Colonic mucosa (tissue), 4 donors: ENCODE measurements around the gene IFITM1. TPM values are rescaled to one million over a fixed set of nuclear protein-coding genes. Genes with fewer than 3 reads are reported as not detected.
A peak's percentile ranks its signal among the peaks of the same experiment; 100 is the strongest.

Source experiments
- DNase-seq: peaks from one replicate; pipeline ENCODE4 v3.0.0-alpha.2; 2020
- H3K27ac ChIP-seq: fragments of 200-600 bp; one replicate; pipeline ENCODE4 v1.8.0; 2021
- H3K27me3 ChIP-seq: fragments of 200-600 bp; one replicate; pipeline ENCODE4 v1.8.0; 2021
- H3K36me3 ChIP-seq: fragments of 200-600 bp; one replicate; pipeline ENCODE4 v1.8.0; 2021
- H3K4me1 ChIP-seq: fragments of 200-600 bp; one replicate; pipeline ENCODE4 v1.8.0; 2021; ENCODE audit warnings: mild to moderate bottlenecking
- H3K4me3 ChIP-seq: fragments of 200-600 bp; one replicate; pipeline ENCODE4 v1.8.0; 2021
- H3K9ac ChIP-seq, 2 donors: one replicate each; pipeline ENCODE4 v1.7.0; 2013; ENCODE audit warnings: control low read depth in 2 of 2, low read depth in 2 of 2, low read length in 2 of 2
- H3K9me3 ChIP-seq: fragments of 200-600 bp; one replicate; pipeline ENCODE4 v1.8.0; 2021
- intact Hi-C: fragments of 100-400 bp; cut with DNase I; formaldehyde crosslinking; loops from one replicate; pipeline ENCODE4 v1.14.1; 2022
- total RNA-seq, 2 donors: library from RNA; stranded (reverse); fragmentation: NEBNext Ultra II Directional in 1 of 2; extraction: Animal tissue kit (Norgen Biotek cat#: 25700) in 1 of 2; gene quantifications; one replicate each; pipeline ENCODE4 v1.2.1, GENCODE V29; 2021
- TF ChIP-seq, protein P1 (sequence below): fragments of 200-600 bp; IDR thresholded peaks from one replicate; pipeline ENCODE4 v1.8.0; 2022; ENCODE audit warnings: antibody characterized with exemption, mild to moderate bottlenecking
- donor health status: healthy.
- donor health status: DM: no; HTN: no; CAD: no.
- donor health status: DM: no; HTN: no; CAD: no.

The IFITM1 gene
- total RNA-seq, 2 donors from 2014 or later: 63.3 to 101 TPM

DNA sequence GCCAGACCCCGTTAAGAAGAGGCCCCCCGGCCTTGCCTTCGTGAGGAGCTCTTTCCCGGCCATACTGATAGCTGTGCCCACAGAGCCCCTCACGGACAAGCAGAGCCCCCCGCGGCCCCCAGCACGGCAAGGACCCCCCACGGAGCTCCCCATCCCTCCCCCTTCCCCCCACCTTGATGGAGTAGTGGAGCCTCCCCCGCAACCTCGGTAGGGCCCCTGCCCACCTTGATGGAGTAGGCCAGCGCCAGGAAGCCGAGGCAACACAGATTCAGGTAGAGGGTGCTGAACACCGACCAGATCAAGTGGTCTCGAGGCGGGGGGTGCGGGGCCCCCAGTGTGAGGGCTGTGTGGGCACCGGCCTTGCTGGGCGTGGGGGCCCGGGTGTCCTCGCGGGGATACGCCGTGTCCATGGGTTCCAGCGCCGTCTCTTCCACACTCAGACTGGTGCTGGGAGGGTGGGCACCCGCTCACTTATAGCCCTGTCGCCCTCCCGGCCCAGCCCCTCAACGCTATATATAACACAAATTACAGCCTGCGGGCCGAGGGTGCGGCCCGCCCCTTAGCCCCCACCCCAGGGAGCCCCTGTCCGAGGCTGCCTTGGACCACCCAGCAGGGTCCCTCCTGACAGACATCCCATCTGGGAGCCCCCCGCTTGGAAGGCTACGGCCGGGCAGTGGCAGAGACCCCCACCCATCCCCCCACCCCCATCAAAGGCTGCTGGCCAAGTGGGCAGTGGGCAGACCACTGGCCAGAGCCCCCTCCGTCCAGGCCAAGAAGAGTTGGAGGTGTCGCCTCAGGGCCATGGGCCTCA lies 14.6 kb upstream of the IFITM1 start, which contains the start of gene IFITM5:
Gene IFITM5, minus strand, starts transcription at position 446 of the 811 bp plus-strand sequence. Its CDS starts 36 bp downstream, at position 410.
- TF ChIP-seq, protein P1, sequence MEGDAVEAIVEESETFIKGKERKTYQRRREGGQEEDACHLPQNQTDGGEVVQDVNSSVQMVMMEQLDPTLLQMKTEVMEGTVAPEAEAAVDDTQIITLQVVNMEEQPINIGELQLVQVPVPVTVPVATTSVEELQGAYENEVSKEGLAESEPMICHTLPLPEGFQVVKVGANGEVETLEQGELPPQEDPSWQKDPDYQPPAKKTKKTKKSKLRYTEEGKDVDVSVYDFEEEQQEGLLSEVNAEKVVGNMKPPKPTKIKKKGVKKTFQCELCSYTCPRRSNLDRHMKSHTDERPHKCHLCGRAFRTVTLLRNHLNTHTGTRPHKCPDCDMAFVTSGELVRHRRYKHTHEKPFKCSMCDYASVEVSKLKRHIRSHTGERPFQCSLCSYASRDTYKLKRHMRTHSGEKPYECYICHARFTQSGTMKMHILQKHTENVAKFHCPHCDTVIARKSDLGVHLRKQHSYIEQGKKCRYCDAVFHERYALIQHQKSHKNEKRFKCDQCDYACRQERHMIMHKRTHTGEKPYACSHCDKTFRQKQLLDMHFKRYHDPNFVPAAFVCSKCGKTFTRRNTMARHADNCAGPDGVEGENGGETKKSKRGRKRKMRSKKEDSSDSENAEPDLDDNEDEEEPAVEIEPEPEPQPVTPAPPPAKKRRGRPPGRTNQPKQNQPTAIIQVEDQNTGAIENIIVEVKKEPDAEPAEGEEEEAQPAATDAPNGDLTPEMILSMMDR: no peak
- no peak for DNase-seq
- no peaks in the 10 kb centered on the region for H3K36me3 ChIP-seq
- no peaks in the 10 kb centered on the region for H3K9me3 ChIP-seq
- no peak within 1 kb of the TSS for H3K4me3 ChIP-seq
- no peak within 1 kb of the TSS for H3K27ac ChIP-seq
- intact Hi-C loops: no loop called here
- peaks cover 3% of the 10 kb centered on the region for H3K27me3 ChIP-seq
- peaks cover 5% of the 10 kb centered on the region for H3K4me1 ChIP-seq
- peak within 1 kb of the TSS in 1 of 2 donors; percentile 30 for H3K9ac ChIP-seq

DNA sequence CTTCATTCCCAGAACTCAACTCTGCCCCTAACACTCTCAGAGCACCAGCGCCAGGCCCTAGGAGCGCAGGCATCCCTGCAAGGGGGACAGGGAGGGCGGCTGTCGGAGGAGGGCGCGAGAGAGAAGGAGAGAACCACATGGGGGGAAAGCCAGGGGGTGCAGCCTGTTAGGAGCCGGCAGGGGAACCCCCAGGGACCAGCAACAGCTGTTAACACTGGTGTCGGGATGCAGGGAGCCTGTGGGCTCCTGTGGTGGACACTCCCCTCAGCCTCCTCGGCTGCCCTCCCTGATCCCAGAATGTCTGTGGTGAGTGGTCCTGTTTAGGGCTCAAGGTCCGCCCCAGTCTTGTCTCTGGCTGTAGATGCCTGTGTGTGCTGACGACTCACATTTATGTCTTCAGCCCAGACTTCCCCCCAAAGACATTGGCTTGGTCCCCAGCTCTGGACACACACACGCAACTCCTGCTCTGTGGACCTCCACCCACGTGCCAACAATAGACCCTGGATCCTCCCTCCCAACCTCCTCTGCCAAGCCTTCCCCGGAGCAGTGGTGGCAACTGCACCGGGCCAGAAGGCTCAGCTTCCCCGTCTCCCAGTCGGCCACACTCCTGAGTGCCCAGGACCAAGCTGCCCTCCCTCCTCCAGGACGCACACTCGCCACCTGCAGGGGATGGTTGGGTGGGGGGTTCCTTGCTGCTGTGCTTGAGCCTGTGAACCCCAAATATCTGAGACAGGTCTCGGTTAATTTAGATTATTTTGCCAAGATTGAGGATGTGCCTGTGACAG lies 13.7 kb upstream of the IFITM1 start:
- TF ChIP-seq, protein P1: no peak
- Histone ChIP-seq H3K9me3 (no peaks in the 10 kb centered on the region), H3K27me3 (peaks cover 3% of the 10 kb centered on the region), H3K27ac (no peak overlapping the region), H3K4me1 (peaks cover 5% of the 10 kb centered on the region), H3K9ac (peak overlapping the region in 1 of 2 donors; percentile 30), H3K4me3 (no peak overlapping the region), H3K36me3 (no peaks in the 10 kb centered on the region)
- intact Hi-C loops: no loop called here
- DNase-seq: no peak

- no peaks in the 10 kb centered on the region for H3K36me3 ChIP-seq
- no peak overlapping the region for H3K9ac ChIP-seq
- H3K27me3 ChIP-seq: peaks cover 3% of the 10 kb centered on the region
- TF ChIP-seq, protein P1: no peak
- H3K4me1 ChIP-seq: no peaks in the 10 kb centered on the region
- intact Hi-C loops: no loop called here
- no peak overlapping the region for H3K4me3 ChIP-seq
- DNase-seq: no peak
- no peak overlapping the region for H3K27ac ChIP-seq
- H3K9me3 ChIP-seq: no peaks in the 10 kb centered on the region
Measured at GRCh38 chr11:303363-303762, 10.5 kb upstream of the IFITM1 start.

DNA sequence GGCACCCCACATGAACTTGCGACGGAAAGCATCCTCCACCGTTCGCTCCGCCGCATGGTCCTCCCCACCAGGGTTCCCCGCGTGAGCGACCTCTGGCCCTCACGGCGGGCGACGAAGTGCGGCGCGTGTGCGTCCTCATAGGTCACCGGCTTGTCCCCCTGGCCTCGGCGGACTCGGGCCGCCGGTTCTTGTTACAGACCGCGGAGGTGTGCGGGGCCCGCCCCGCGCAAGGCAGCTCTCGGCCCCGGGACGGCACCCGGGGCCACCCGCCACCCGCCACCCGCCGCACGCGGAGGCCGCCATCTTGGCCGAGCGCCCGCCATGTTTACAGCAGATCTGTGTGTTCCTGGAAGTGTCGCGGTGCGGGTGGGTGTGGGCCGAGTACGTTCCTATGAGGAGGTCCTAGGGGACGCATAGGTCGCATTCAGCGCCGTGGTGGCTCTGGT lies 9.8 kb upstream of the IFITM1 start:
- no peak for DNase-seq
- no peak overlapping the region for H3K27ac ChIP-seq
- intact Hi-C loops: no loop called here
- H3K4me3 ChIP-seq: no peak overlapping the region
- H3K4me1 ChIP-seq: no peaks in the 10 kb centered on the region
- no peaks in the 10 kb centered on the region for H3K36me3 ChIP-seq
- peaks cover 3% of the 10 kb centered on the region for H3K27me3 ChIP-seq
- no peaks in the 10 kb centered on the region for H3K9me3 ChIP-seq
- peak overlapping the region in 1 of 2 donors; percentile 12 for H3K9ac ChIP-seq
- TF ChIP-seq, protein P1: no peak

GRCh38 chr11:304915-305843 lies 8.7 kb upstream of the IFITM1 start:
- DNase-seq: peak; percentile 67
- H3K9ac ChIP-seq: no peak overlapping the region
- H3K36me3 ChIP-seq: no peaks in the 10 kb centered on the region
- no peaks in the 10 kb centered on the region for H3K4me1 ChIP-seq
- H3K27me3 ChIP-seq: no peaks in the 10 kb centered on the region
- no peaks in the 10 kb centered on the region for H3K9me3 ChIP-seq
- intact Hi-C loops: loop anchor here (5.0 kb wide), 1 partner anchor 52 kb away; no protein-coding TSS in a partner anchor
- H3K4me3 ChIP-seq: no peak overlapping the region
- TF ChIP-seq, protein P1: peak; percentile 68
- no peak overlapping the region for H3K27ac ChIP-seq
